Stimulated activated CD4-positive, alpha-beta T cell treated with anti-CD3 and anti-CD28 coated beads, Interleukin-2, amount 100 ng/mL, for 24 hours (primary cell): Measurements from ENCODE around the gene DIAPH2.

Experiments
- DNase-seq, 2 donors: peaks; one replicate each; pipeline ENCODE4 v3.0.0-alpha.2; 2020

Gene DIAPH2

DNA sequence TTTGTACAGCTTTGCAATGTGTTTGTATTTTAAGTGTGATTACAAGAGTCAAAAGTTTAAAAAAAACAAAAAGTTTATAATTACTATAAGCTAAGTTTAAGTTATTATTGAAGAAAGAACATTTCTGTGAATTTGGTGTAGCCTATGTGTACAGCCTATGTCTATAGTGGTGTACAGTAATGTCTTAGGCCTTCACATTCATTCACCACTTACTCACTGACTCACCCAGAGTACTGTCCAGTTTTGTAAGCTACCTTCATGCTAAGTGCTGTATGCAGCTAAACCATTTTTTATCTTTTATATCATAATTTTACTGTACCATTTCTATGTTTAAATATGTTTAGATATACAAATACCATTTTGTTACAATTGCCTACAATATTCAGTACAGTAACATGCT lies 381.3 kb downstream of the DIAPH2 start:
- no peak for DNase-seq

DNA sequence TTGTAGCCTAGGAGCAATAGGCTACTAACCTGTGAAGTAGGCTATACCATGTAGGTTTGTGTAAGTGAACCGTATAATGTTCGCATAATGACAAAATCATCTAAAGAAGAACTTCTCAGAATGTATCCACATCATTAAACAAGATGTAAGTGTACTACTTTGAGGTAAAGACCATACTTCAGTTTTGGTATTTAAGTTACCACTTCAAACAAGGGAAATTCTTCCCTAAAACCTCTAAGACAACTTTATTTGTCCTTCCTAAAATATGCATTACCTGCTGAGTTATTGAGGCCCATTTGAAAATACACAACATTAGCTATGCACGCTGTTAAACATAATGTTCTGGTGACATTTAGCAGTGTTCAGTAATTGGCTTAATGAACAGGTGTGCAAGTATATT lies 381.7 kb downstream of the DIAPH2 start:
- DNase-seq: no peak

DNA sequence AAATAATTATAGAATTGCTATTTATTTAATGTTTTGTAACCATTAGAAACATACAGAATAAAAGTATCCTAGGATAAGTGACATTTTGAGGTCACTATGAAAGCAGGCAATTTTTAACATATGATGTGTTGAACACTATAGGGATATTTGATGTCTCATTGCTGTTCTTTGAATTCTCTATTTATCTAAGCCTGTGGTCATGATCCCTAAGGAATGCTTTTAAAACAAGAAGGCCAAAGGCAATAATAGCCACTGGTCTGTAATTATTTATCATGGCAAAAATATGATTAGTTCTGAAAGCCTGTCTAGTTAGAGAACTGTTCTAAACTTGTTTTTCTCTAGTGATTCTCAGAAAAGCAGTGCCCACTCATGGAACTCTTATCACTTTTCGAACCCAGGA lies 385.7 kb downstream of the DIAPH2 start:
- DNase-seq: no peak

DNA sequence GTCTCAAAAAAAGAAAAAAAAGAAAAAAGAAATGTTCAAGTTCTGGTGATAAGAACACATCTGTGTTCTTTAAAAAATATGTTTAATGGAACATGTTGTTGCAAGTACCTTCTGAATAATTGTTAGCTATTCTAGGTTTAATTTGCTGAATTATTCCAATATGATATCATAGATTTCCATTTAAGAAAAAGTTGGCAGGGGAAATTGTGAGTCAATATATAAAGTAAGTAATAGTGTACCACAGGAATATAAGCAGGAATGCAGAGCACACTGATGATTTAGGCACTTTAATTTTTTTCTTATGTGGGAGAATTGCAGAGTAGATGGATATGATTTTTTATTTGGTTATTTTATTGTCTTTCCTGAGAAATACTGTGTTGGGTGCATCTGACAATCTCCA lies 389.8 kb downstream of the DIAPH2 start:
- no peak for DNase-seq

- DNase-seq: no peak
Observed at GRCh38 chrX:97089116-97089515, 404.5 kb downstream of the DIAPH2 start.

- no peak for DNase-seq
Observed at GRCh38 chrX:97096385-97096784, 411.7 kb downstream of the DIAPH2 start.

DNA sequence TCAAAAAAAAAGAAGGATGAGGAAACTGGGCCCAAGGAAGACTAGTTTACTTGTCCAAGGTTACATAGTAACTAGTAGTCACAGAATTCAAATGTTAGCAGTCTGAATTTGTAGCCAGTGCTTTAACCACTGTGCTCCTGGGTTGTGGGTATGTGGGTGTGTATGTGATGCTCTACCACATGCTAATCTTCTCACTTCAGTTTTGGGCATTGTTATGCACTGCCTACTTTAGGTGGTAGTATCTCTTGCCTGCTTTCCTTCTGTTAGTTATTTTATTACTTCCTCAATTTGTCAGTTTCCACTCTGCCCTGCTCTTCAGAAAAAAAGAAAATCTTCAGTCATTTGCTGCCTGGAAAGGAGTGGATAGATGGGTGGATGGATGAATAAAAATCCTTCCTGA lies 418.3 kb downstream of the DIAPH2 start:
- DNase-seq: no peak

DNA sequence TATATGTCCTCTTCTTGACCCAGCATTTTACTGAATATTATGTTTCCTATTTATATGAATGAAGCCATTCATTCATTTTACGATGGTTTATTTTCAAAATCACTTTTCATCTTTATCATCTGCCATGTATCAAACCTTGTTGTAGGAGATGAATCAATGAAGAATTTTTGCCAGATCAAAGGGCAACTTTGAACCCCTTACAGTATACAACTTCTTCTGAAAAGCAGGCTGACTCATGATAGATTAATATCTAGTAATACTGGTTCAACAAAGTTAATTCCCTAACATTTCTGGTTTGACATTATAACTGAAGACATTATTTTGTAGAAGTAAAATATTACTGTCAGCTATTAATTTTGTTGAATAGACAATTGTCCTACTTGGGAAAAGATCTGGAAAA lies 425.1 kb downstream of the DIAPH2 start:
- no peak for DNase-seq

GRCh38 chrX:97117572-97117971 lies 432.9 kb downstream of the DIAPH2 start:
- no peak for DNase-seq

DNA sequence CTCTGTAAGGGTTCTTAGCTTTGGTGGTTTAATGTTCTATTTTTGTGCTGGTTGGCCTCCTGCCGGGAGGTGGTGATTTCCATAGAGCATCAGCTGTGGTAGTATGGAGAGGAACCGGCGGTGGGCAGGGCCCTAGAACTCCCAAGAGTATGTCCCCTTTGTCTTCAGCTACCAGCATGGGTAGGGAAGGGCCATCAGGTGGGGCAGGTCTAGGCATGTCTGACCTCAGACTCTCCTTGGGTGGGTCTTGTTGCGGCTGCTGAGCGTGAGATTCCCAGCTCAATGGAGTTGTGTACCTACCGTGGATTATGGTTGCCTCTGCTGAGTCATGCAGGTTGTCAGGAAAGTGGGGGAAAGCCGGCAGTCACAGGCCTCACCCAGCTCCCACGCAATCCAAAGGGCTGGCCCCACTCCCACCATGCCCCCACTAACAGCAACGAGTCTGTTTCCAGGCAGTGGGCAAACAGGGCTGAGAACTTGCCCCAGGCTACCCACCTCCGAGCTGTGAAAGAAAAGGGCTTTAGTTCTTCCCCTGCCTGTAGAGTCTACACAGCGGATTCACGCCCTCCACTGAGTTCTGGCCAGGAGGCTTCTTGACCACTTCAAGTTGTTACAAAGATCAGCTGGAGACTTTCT lies 434.9 kb downstream of the DIAPH2 start:
- no peak for DNase-seq

DNA sequence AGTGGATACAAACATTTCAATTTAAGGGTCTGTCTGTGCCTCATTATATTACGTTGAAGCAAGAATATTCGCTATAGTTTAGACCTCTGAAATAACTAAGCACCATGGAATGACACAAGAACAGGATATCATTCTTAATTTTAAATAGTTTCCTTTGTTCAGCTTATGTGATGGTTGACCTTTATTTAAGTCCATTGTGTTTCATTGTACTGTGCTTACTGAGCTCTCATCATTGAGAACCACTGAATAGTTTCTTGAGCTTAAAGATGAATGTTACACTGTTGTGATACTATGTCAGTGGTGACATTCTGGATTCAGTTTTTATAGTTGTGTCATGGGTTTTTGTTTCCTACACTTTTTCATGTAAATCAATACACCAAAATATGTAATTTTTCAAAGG lies 438.4 kb downstream of the DIAPH2 start:
- DNase-seq: no peak

- DNase-seq: no peak
Observed at GRCh38 chrX:97126020-97126419, 441.4 kb downstream of the DIAPH2 start.

DNA sequence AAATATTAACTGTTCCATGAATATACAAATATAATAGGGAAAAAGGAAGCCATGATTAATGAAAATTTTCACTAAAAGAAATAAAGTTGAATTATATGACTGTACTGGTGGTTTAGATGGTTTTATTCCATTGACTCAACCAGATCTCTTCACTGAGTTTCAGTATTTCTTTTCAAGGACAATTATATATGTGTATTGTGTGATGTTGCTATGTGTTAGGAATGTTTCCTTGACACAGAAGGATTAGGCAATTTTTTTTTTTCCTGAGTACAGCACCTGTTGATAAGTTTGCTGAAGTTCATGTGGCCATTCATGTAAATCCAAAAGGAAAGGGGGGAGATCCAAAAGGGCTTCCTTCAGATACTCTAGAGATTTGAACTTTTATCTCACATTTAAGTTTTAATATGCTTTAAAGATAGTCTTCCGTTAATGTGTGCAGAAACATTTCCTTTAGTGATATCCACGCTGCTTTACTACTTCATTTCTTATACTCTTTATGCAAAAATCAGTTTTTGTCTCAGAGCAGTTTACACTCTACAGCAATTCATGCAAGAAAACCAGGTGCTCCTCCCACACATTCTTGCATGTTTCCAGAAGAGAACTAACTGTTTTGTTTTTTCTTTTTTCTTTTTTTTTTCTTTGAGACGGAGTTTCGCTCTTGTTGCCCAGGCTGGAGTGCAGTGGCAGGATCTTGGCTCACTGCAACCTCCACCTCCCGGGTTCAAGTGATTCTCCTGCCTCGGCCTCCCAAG lies 448.2 kb downstream of the DIAPH2 start:
- DNase-seq: no peak

GRCh38 chrX:97145934-97146333 lies 461.3 kb downstream of the DIAPH2 start:
- DNase-seq: no peak

DNA sequence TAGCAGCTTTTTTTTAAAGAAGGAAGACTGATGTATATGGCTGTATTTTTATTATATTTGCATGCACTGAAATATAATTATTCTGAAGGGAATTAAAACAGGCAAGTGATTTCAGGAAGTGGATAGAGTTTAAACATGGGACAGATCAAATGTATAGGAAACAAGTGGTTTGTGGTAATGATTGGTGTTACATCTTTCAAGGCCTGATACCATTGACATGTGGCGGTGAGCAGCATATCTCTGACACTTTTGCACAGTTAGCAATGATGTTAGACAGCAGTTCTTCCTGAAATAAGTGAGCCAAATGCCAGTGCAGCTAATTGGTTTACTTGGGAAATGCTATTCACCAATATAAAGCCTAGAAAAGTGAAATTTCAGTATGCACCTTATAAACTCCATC lies 471.2 kb downstream of the DIAPH2 start:
- DNase-seq: no peak

GRCh38 chrX:97158269-97158668 lies 473.6 kb downstream of the DIAPH2 start:
- no peak for DNase-seq

DNA sequence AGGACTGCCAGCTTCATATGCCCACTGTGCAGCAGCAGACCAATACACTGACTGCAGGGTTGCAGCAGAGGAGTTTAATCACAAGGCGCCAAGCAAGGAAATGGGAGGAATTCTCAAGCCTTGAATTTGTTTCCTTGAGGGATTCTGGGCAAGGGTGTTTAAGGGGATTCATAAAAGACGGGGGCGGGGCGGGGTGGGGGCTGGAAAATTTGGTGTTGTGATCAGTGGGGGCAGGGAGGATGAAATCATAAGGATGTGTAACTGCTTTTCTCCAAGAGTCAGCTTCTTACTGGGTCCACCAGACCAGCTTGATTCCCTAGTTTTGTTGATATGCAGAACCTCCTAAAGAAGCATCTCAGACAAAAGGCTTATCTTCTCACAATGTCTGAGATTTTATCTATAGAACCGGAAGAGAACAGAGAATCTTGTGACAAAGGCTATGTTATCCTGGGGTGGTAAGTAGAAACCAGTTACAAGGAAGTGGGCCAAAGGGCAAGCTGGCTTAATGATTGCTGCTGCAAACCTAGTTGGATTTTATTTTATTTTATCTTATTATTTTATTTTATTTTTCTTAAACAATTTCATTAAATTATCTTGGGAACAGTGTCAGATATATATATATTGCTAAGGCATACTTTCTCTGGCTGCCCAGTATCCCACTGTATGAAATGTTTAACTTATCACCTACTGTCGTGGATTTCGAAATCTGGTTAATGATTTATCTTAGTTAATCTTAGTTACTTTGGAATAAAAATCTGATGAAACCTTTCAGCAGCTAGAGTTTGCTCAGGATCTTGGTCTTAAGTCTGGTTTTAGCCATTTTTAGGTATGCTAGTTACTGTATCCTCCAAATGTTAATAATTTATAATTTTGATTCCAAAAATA lies 475.5 kb downstream of the DIAPH2 start:
- no peak for DNase-seq

GRCh38 chrX:97167333-97167732 lies 482.7 kb downstream of the DIAPH2 start:
- DNase-seq: no peak

GRCh38 chrX:97168646-97169045 lies 484.0 kb downstream of the DIAPH2 start:
- no peak for DNase-seq

DNA sequence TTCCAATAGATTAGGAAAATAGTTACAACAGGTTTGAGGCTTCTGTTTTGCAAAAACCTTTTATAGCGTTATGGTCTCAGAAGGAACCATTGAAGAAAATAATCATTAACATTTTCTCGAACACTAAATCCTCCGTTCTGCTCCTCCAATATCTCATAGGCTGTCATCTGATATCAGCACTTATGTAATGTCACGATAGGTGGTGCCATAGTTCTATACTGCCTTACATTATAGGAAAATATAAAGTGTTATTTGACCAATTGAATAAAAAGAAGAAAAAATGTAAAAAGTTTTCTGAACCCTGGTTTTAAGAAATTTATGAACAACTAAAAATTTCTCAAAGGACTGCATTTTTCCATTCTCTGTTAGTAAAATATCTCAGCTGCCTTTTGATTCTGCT lies 490.5 kb downstream of the DIAPH2 start:
- DNase-seq: no peak

GRCh38 chrX:97189668-97190067 lies 505.0 kb downstream of the DIAPH2 start:
- DNase-seq: no peak

DNA sequence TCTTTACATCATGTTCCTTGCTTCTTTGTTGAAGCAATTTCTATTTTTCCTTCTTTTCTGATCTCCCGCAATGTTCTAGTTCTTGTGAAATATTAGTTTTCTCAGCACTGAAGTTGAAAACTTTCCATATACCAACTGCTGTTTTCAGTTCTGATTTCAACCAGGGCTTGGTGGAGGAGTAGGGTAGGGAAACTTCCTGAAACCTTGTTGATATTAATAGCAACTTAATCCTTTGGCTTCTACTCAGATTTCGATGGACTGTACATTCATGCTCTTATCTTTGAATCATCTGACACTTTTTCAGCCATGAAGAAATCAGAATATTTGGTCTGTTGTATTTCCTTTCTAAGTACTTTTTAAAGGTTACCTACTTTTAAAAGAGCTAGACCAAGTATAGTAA lies 514.9 kb downstream of the DIAPH2 start:
- no peak for DNase-seq

DNA sequence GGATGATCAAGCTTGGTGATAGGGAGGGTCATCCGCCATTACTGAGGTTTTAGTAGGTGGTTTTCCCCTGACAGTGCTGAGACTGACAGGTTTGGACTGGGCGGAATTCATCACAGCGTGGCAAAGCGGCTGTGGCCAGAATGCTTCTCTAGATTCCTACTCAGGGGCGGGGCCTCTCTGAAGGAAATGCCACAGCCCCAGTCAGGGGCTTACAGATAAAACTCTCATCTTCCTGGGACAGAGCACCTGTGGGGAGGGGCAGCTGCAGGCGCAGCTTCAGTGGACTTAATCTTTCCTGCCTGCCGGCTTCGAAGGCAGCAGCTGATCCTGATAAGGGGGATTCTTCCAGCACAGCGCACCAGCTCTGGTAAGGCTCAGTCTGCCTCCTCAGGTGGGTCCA lies 515.8 kb downstream of the DIAPH2 start:
- DNase-seq: no peak

- no peak for DNase-seq
Observed at GRCh38 chrX:97210501-97210900, 525.9 kb downstream of the DIAPH2 start.
